Peyer's patch (tissue), 4 donors: ENCODE results near the gene PAQR9. TPM values are rescaled to one million over a fixed set of nuclear protein-coding genes. Genes with fewer than 3 reads are reported as not detected.
A peak's percentile ranks its signal among the peaks of the same experiment; 100 is the strongest.

ENCODE experiments used
- DNase-seq, 3 donors: peaks; one replicate each; pipeline ENCODE4 v3.0.0-alpha.2; 2017 to 2019
- H3K27ac ChIP-seq, 4 donors: fragments of 200-600 bp; sonication (generic); one replicate each; pipeline ENCODE4 v1.5.1; 2016 to 2019
- H3K27me3 ChIP-seq, 2 donors: fragments of 200-600 bp; sonication (generic); one replicate each; pipeline ENCODE4 v1.5.1; 2019
- H3K36me3 ChIP-seq, 3 donors: fragments of 200-600 bp; sonication (generic); one replicate each; pipeline ENCODE4 v1.5.1; 2016 to 2019
- H3K4me1 ChIP-seq, 4 donors: fragments of 200-600 bp; sonication (generic); one replicate each; pipeline ENCODE4 v1.5.1; 2016 to 2019
- H3K4me3 ChIP-seq, 4 donors: fragments of 200-600 bp; sonication (generic); 1 replicate in 3 of 4; 2 replicates in 1 of 4; pipeline ENCODE4 v1.5.1; 2016 to 2019; ENCODE audit warnings: mild to moderate bottlenecking in 1 of 4
- H3K9me3 ChIP-seq, 4 donors: fragments of 200-600 bp; sonication (generic); one replicate each; pipeline ENCODE4 v1.5.1; 2016 to 2019; ENCODE audit warnings: mild to moderate bottlenecking in 1 of 4
- CTCF ChIP-seq, 6 experiments: fragments of 450-650 bp in 4 of 6; fragments of 200-600 bp in 2 of 6; sonication (generic) in 1 of 6; IDR thresholded peaks; one replicate each; pipeline ENCODE4 v1.5.1; 2017 to 2019; ENCODE audit warnings: antibody characterized with exemption in 6 of 6, mild to moderate bottlenecking in 3 of 6, moderate library complexity in 1 of 6
- POLR2A ChIP-seq, 2 donors: fragments of 450-650 bp; IDR thresholded peaks; one replicate each; pipeline ENCODE4 v1.5.1; 2017; ENCODE audit warnings: antibody characterized with exemption in 2 of 2, mild to moderate bottlenecking in 2 of 2, moderate library complexity in 2 of 2
- total RNA-seq, 4 donors: library from RNA; depleted of rRNA; stranded (reverse); fragments of >200 nt; gene quantifications; one replicate each; pipeline ENCODE4 v1.1.0, GENCODE V29; 2016

Gene PAQR9
- total RNA-seq, 4 donors from 2014 or later: not detected

- no peaks in the 10 kb centered on the region for H3K9me3 ChIP-seq
- H3K4me3 ChIP-seq: no peak overlapping the region
- H3K36me3 ChIP-seq: no peaks in the 10 kb centered on the region
- DNase-seq: no peak
- H3K27me3 ChIP-seq: no peaks in the 10 kb centered on the region
- no peaks in the 10 kb centered on the region for H3K4me1 ChIP-seq
- no peak overlapping the region for H3K27ac ChIP-seq
- TF ChIP-seq POLR2A (IDR thresholded peaks at IDR 0.05): no peak
- no peak for TF ChIP-seq CTCF (IDR thresholded peaks at IDR 0.05)
Observed at GRCh38 chr3:142929890-142930289, 33.6 kb downstream of the PAQR9 start.

- peak in 1 of 3 donors; percentile 74 for DNase-seq
- Histone ChIP-seq H3K4me3 (no peak overlapping the region), H3K9me3 (no peaks in the 10 kb centered on the region), H3K27me3 (no peaks in the 10 kb centered on the region), H3K27ac (no peak overlapping the region), H3K36me3 (no peaks in the 10 kb centered on the region), H3K4me1 (no peaks in the 10 kb centered on the region)
- no peak for TF ChIP-seq POLR2A (IDR thresholded peaks at IDR 0.05)
- TF ChIP-seq CTCF (IDR thresholded peaks at IDR 0.05): peak in 4 of 6 experiments; percentile 36 to 57 (median 47)
Observed at GRCh38 chr3:142929109-142929508, 34.4 kb downstream of the PAQR9 start.

GRCh38 chr3:142926368-142926944 is 37.0 kb downstream of the PAQR9 start:
- Histone ChIP-seq H3K27me3 (no peaks in the 10 kb centered on the region), H3K4me3 (no peak overlapping the region), H3K9me3 (no peaks in the 10 kb centered on the region), H3K4me1 (no peaks in the 10 kb centered on the region), H3K36me3 (no peaks in the 10 kb centered on the region), H3K27ac (no peak overlapping the region)
- TF ChIP-seq POLR2A (IDR thresholded peaks at IDR 0.05): no peak
- no peak for TF ChIP-seq CTCF (IDR thresholded peaks at IDR 0.05)
- DNase-seq: no peak

- no peak for DNase-seq
- TF ChIP-seq POLR2A (IDR thresholded peaks at IDR 0.05): no peak
- no peak for TF ChIP-seq CTCF (IDR thresholded peaks at IDR 0.05)
- Histone ChIP-seq H3K27ac (no peak overlapping the region), H3K36me3 (no peaks in the 10 kb centered on the region), H3K4me3 (no peak overlapping the region), H3K27me3 (no peaks in the 10 kb centered on the region), H3K4me1 (no peaks in the 10 kb centered on the region), H3K9me3 (no peaks in the 10 kb centered on the region)
Observed at GRCh38 chr3:142925140-142925539, 38.3 kb downstream of the PAQR9 start.

GRCh38 chr3:142923694-142924093 is 39.8 kb downstream of the PAQR9 start:
- no peak overlapping the region for H3K4me3 ChIP-seq
- DNase-seq: no peak
- no peaks in the 10 kb centered on the region for H3K9me3 ChIP-seq
- no peaks in the 10 kb centered on the region for H3K36me3 ChIP-seq
- no peaks in the 10 kb centered on the region for H3K27me3 ChIP-seq
- no peak overlapping the region for H3K27ac ChIP-seq
- H3K4me1 ChIP-seq: no peaks in the 10 kb centered on the region
- TF ChIP-seq CTCF (IDR thresholded peaks at IDR 0.05) (no peak), POLR2A (IDR thresholded peaks at IDR 0.05) (no peak)

- Histone ChIP-seq H3K36me3 (no peaks in the 10 kb centered on the region), H3K9me3 (no peaks in the 10 kb centered on the region), H3K27me3 (no peaks in the 10 kb centered on the region), H3K4me1 (no peaks in the 10 kb centered on the region), H3K4me3 (no peak overlapping the region), H3K27ac (no peak overlapping the region)
- DNase-seq: no peak
- TF ChIP-seq CTCF (IDR thresholded peaks at IDR 0.05) (no peak), POLR2A (IDR thresholded peaks at IDR 0.05) (no peak)
Observed at GRCh38 chr3:142916605-142917004, 46.9 kb downstream of the PAQR9 start.
